Measurements from ENCODE around the gene TUNAR.

TUNAR gene

DNA sequence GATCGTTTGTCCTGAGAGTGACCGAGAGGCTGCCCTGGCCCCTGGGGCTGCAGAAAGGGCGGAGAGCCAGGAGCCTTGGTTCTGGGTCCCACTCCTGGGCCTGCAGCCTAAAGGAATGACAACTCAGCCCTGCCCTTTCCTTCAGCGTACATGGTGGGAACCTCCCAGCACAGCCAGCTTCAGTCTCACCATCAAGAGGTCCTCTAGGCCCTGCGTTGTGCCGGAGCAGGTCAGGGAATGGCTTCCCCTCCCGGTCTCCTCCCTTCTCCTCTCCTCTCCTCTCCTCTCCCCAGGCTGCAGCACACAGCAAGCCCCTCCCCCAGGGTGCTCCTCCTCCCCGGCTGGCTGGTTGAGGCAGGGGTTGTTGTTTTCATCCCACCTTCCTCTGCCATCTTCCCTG lies 44.6 kb upstream of the TUNAR start:
- TF ChIP-seq MYC (IDR thresholded peaks at IDR 0.05; ENCODE audit: low read depth, low read length): no peak
- TF ChIP-seq POLR2A (IDR thresholded peaks at IDR 0.05; ENCODE audit: extremely low read depth, insufficient read length): no peak
- TF ChIP-seq, protein P1, sequence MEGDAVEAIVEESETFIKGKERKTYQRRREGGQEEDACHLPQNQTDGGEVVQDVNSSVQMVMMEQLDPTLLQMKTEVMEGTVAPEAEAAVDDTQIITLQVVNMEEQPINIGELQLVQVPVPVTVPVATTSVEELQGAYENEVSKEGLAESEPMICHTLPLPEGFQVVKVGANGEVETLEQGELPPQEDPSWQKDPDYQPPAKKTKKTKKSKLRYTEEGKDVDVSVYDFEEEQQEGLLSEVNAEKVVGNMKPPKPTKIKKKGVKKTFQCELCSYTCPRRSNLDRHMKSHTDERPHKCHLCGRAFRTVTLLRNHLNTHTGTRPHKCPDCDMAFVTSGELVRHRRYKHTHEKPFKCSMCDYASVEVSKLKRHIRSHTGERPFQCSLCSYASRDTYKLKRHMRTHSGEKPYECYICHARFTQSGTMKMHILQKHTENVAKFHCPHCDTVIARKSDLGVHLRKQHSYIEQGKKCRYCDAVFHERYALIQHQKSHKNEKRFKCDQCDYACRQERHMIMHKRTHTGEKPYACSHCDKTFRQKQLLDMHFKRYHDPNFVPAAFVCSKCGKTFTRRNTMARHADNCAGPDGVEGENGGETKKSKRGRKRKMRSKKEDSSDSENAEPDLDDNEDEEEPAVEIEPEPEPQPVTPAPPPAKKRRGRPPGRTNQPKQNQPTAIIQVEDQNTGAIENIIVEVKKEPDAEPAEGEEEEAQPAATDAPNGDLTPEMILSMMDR (IDR thresholded peaks at IDR 0.05; ENCODE audit: low read depth, low read length): no peak
- no peak for TF ChIP-seq MAX (IDR thresholded peaks at IDR 0.05; ENCODE audit: low read depth, low read length)
- DNase-seq (ENCODE audit: low read depth): no peak
- no peak overlapping the region for H3K4me3 ChIP-seq (ENCODE audit: low read depth, low read length)

- H3K4me3 ChIP-seq (ENCODE audit: low read depth, low read length): no peak overlapping the region
- no peak for DNase-seq (ENCODE audit: low read depth)
- no peak for TF ChIP-seq MAX (IDR thresholded peaks at IDR 0.05; ENCODE audit: low read depth, low read length)
- no peak for TF ChIP-seq POLR2A (IDR thresholded peaks at IDR 0.05; ENCODE audit: extremely low read depth, insufficient read length)
- TF ChIP-seq, protein P1 (IDR thresholded peaks at IDR 0.05; ENCODE audit: low read depth, low read length): no peak
- TF ChIP-seq MYC (IDR thresholded peaks at IDR 0.05; ENCODE audit: low read depth, low read length): no peak
Measured at GRCh38 chr14:95833429-95833828, 43.2 kb upstream of the TUNAR start.

- no peak for DNase-seq (ENCODE audit: low read depth)
- TF ChIP-seq, protein P1 (IDR thresholded peaks at IDR 0.05; ENCODE audit: low read depth, low read length): no peak
- TF ChIP-seq MAX (IDR thresholded peaks at IDR 0.05; ENCODE audit: low read depth, low read length): no peak
- no peak for TF ChIP-seq MYC (IDR thresholded peaks at IDR 0.05; ENCODE audit: low read depth, low read length)
- no peak for TF ChIP-seq POLR2A (IDR thresholded peaks at IDR 0.05; ENCODE audit: extremely low read depth, insufficient read length)
- H3K4me3 ChIP-seq (ENCODE audit: low read depth, low read length): no peak overlapping the region
Measured at GRCh38 chr14:95834496-95834895, 42.1 kb upstream of the TUNAR start.

DNA sequence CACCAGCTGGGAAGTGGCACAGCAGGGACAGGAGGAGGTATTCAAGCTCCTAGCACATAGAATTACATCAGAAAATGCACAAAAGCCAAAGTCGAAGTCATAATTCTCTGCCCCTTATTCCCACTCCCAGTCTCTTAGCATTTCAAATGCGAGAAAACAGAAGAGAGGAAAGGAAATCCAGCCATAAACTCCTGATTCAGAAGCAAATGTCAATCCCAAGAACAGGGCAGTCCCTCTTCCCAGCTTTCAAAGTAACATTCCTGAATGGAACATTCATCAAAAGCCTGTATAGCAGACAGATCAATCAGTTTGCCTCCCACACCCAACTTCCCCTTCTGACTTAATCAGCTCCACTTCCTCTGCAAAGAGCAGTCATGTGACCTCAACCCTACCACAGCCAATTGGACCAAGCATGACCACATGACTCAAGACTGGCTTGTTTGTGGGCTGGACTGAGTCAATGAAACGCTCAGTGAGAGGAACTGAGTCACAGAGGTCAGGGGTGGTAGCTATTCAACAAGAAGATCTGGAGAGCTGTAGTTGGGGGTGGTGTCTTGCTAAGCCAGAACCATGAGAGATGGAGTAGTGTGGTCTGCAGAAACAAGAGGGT lies 41.4 kb upstream of the TUNAR start:
- DNase-seq (ENCODE audit: low read depth): peak; percentile 58
- TF ChIP-seq MAX (IDR thresholded peaks at IDR 0.05; ENCODE audit: low read depth, low read length): no peak
- TF ChIP-seq, protein P1 (IDR thresholded peaks at IDR 0.05; ENCODE audit: low read depth, low read length): no peak
- no peak for TF ChIP-seq MYC (IDR thresholded peaks at IDR 0.05; ENCODE audit: low read depth, low read length)
- TF ChIP-seq POLR2A (IDR thresholded peaks at IDR 0.05; ENCODE audit: extremely low read depth, insufficient read length): no peak
- no peak overlapping the region for H3K4me3 ChIP-seq (ENCODE audit: low read depth, low read length)

DNA sequence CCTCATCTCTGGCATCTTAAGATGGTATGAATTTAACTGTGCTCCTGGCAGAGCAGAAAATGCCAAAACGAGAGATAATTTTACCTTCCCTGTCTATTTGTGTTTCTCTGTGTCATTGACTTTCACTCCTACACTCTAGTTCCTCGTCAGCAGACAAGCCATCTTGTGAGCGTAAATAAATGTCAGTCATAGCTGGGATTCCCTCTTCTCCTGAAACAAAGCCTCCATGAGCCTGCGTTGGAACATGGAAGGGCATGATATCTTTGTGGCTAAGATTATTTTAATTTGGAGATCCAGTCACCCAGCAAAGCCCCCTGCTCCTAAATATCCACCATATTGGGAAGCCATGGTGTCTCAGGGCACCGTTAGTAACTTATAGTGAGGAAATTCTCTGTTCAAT lies 37.8 kb upstream of the TUNAR start:
- DNase-seq (ENCODE audit: low read depth): no peak
- TF ChIP-seq MAX (IDR thresholded peaks at IDR 0.05; ENCODE audit: low read depth, low read length) (no peak), POLR2A (IDR thresholded peaks at IDR 0.05; ENCODE audit: extremely low read depth, insufficient read length) (no peak), MYC (IDR thresholded peaks at IDR 0.05; ENCODE audit: low read depth, low read length) (no peak)
- TF ChIP-seq, protein P1 (IDR thresholded peaks at IDR 0.05; ENCODE audit: low read depth, low read length): no peak
- no peak overlapping the region for H3K4me3 ChIP-seq (ENCODE audit: low read depth, low read length)
